ENCODE results near the gene CAMK2B.

CAMK2B gene

DNA sequence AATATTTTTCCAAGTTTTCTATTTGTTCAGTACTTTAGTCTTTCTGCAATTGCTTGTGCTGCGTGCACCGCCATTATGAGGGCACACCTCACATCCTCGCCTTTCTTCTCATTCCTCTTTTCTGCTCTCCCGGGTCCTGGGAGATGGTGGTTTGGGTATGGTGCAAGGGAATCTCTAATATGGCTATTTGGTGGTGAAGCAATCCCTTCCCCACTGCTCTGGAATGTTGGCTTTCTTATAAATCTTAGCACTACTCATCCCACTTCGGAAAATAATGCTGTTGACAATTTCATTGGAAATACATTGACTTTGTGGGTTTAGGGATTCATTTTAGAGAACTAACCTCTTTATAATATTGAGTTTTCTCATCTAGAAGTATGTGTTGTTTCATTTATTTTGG lies 134.2 kb downstream of the CAMK2B start:
- no peak for FAIRE-seq
- TF ChIP-seq POLR2A (IDR thresholded peaks at IDR 0.05; ENCODE audit: low read depth, low read length) = no peak
- DNase-seq (ENCODE audit: insufficient read length, low spot score) = no peak

DNA sequence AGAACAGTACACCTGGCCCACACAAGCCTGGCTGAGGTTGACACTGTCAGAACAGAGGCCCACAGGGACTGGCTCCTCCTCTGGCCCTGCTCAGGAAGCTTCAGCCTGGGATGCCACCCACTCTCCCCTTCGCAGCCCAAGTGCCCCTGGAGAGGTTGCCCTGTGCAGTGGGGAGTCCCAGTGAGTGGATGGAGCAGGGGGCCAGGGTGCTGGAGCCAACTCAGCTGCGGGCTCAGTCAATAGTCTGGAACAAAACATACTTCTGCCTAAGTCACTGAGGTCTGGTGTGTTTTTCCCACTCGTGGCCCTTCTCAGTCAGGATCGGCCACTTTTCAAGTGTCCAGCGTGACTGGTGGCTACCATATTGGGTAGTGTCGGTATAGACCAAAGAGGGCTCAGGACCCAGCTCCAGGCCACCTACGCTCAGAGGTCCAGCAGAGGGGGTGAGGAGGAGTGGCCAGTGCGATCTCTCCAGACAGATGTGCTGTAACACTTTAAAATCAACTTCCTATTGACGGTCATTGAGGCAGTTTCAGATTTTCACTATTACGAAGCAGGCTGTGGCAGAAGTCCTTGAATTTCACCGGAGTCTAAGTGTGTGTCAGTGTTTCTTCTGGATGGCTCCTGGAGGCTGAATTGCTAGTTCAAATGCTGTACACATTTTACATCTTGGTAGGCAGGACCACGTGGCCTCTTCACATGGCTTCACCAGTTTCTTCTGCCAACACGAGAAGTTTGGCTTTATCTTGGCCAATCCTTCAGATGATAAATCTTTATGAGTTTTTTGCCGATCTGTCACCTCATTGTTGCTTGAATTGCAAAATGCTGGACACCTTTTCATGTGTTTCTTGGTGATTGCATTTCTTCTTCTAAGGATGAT lies 135.2 kb downstream of the CAMK2B start:
- DNase-seq (ENCODE audit: insufficient read length, low spot score) (no peak), FAIRE-seq (no peak)
- TF ChIP-seq POLR2A (IDR thresholded peaks at IDR 0.05; ENCODE audit: low read depth, low read length) = no peak

- no peak for TF ChIP-seq POLR2A (IDR thresholded peaks at IDR 0.05; ENCODE audit: low read depth, low read length)
- DNase-seq (ENCODE audit: insufficient read length, low spot score) (no peak), FAIRE-seq (no peak)
These were observed 136.0 kb downstream of the CAMK2B start, which contains the start of gene GCK for GRCh38 chr7:44189286-44189992. GCK (minus strand) TSS chr7:44189439; CDS start chr7:44188953, 486 bp downstream.

DNA sequence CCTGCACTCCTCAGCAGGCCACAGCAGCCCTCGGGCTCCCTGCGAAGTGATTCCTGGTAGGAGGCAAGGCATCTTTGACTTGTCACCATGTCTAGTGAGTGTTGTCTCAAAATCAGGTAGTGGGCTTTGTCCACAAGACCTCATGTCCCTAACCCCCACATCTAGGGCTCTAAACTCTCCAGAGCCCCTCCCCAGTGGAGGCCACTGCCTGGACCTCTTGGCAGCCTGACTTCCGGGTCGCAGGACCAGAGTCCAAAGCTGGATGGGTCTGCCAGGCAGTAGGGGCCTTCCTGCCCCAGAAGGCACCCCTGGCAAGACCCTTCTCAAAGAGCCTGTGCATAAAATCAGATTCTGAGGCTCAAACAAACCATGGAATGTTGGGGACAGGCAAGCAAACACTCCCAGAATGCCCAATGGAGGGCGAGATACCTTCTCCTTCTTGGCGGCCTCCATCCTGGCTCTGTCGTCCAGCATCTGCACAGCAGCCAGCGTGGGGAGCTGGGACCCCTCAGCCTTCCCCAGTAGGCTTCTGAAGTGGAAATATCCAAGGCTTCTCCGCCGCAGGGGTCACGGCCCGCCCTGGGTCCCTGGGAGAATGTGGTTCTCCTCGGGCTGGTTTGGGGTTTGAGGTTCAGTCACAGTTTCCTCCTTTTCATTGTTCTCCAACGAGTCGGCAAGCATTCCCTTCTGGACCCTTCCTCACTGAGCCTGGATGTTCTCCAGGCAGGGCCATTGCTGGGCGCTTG lies 136.7 kb downstream of the CAMK2B start:
- DNase-seq (ENCODE audit: insufficient read length, low spot score) = no peak
- FAIRE-seq = no peak
- TF ChIP-seq POLR2A (IDR thresholded peaks at IDR 0.05; ENCODE audit: low read depth, low read length) = no peak

DNA sequence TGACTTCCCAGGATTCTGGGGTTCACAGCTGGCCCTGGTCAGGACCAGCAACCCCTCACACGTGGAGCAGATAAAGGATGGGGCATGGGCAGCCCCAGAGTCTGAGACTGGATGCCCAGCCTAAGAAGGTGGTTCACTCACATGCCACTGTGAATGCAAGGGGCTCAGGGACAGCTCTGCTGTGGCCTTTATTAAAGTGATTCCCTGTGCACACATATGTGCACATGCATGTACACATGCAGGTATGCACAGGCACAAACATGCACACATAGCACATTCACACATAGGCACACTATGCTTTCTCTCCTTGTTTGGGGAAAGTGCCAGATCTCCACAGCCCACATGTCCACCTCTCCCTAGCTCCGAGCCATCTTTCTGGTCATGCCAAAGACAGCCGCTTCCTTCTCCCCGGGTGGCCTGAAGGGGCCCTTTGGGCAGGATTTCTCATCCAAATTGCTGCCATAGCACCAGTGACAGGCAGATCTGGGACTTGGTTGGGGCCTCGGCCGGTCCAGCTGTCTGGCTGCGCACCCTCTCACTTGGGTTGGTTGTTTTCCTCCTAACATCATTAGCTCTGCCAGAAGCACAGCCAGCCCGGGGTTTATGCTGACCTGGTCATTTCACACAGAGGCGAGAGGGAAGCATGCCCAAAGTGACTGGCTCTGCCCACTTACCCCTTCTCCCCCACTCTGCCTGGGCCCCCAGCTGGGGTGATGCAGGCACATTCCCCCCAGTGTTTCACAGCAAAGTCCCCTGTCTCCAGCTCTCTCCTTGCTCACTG lies 137.6 kb downstream of the CAMK2B start:
- no peak for TF ChIP-seq POLR2A (IDR thresholded peaks at IDR 0.05; ENCODE audit: low read depth, low read length)
- FAIRE-seq (no peak), DNase-seq (ENCODE audit: insufficient read length, low spot score) (no peak)

- no peak for TF ChIP-seq POLR2A (IDR thresholded peaks at IDR 0.05; ENCODE audit: low read depth, low read length)
- DNase-seq (ENCODE audit: insufficient read length, low spot score) (no peak), FAIRE-seq (no peak)
These were observed 138.7 kb downstream of the CAMK2B start for GRCh38 chr7:44186736-44187135.

GRCh38 chr7:44185729-44186128 lies 139.7 kb downstream of the CAMK2B start:
- TF ChIP-seq POLR2A (IDR thresholded peaks at IDR 0.05; ENCODE audit: low read depth, low read length) = no peak
- DNase-seq (ENCODE audit: insufficient read length, low spot score) = no peak
- no peak for FAIRE-seq

DNA sequence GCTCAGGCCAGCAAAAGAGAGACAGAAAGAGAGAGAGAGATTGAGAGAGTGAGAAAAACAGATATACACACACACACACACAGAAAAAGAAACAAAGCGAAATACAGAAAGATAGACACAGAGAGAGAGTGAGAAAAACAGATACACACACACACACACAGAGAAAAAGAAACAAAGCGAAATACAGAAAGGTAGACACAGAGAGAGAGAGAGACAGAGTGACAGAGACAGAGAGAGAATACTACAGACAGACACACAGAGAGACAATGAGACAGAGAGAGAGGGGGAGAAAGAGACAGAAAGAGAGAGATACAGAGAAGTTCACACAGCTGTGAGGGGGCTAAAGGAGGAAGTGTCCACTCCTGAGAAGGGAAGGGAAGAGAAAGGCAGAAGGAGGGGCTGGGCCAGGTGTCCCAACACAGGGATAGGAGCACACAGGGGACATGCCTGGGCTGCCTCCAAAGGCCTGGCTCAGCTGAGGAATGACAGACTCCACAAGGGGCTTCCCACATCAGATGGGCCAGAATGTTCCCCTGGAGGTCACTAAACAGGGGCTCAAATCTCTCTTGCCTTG lies 140.4 kb downstream of the CAMK2B start:
- FAIRE-seq = no peak
- TF ChIP-seq POLR2A (IDR thresholded peaks at IDR 0.05; ENCODE audit: low read depth, low read length) = no peak
- no peak for DNase-seq (ENCODE audit: insufficient read length, low spot score)

- FAIRE-seq (peak; percentile 80), DNase-seq (ENCODE audit: insufficient read length, low spot score) (peak; percentile 94)
- TF ChIP-seq POLR2A (IDR thresholded peaks at IDR 0.05; ENCODE audit: low read depth, low read length) = no peak
These were observed 141.1 kb downstream of the CAMK2B start for GRCh38 chr7:44184206-44184872.

- no peak for TF ChIP-seq POLR2A (IDR thresholded peaks at IDR 0.05; ENCODE audit: low read depth, low read length)
- FAIRE-seq (no peak), DNase-seq (ENCODE audit: insufficient read length, low spot score) (no peak)
These were observed 142.0 kb downstream of the CAMK2B start for GRCh38 chr7:44183386-44183785.

DNA sequence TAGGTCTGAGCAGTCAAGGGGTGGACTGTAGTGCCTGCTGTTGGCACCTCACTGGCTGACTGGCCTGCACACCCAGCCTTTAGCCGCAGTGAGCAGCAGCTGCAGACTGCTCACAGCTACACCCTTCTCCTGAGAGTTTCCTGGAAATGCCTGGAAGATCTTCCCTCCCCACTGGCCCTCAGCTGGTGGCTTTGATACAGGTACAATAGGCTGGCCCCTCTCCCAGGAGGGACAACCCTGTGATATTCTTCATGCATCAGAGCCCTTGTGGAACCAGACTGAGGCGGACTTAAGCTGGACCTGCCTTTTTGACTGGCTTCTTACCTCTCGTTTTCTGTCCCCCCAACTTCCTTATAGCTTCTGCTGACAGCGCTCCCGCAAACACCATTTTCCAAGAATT lies 142.6 kb downstream of the CAMK2B start:
- FAIRE-seq (no peak), DNase-seq (ENCODE audit: insufficient read length, low spot score) (no peak)
- TF ChIP-seq POLR2A (IDR thresholded peaks at IDR 0.05; ENCODE audit: low read depth, low read length) = no peak

DNA sequence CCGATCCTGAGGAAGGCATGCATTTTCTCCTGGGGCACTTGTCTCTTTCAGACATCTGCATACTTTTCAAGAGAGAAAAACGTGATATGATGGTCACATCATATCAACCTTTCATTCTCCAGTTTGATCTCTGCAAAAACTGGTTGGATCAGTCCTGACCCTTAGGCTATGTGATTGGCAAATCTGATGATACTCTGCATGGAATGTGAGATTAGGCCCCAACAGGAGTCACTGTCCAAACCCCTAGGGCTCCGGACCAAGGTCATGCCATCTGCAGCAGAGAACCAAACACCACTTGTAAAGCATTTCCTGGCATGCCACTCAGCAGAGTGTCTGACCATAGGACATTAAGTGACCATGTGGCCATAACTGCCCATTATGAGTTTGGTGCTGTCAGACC lies 144.8 kb downstream of the CAMK2B start:
- TF ChIP-seq POLR2A (IDR thresholded peaks at IDR 0.05; ENCODE audit: low read depth, low read length) = no peak
- DNase-seq (ENCODE audit: insufficient read length, low spot score) = no peak
- FAIRE-seq = no peak

All from H54 (cell line).